A549 (cell line): ENCODE measurements around the gene MUC15. TPM values are rescaled to one million over a fixed set of nuclear protein-coding genes. Genes with fewer than 3 reads are reported as not detected.

Source experiments
- ATAC-seq, 2 experiments: fragments of 200-7000 bp in 1 of 2; fragments of >200 bp in 1 of 2; cut with Nextera tagmentation in 1 of 2; cut with Tn5 transposase in 1 of 2; 3 replicates each; pipeline versions ENCODE4 v1.8.0 to v1.9.1; 2018 to 2020; ENCODE audit warnings: mild to moderate bottlenecking in 1 of 2, moderate library complexity in 1 of 2
- CTCF ChIA-PET: fragments of 300-600 bp; sonication (Branson Sonifier 250); formaldehyde crosslinking; extraction: SDS; loops from one replicate; lab custom pipeline; 2021; ENCODE audit warnings: antibody characterized with exemption, inconsistent platforms; lab: Yijun Ruan, JAX
- POLR2A ChIA-PET: fragments of 350-600 bp; formaldehyde crosslinking; extraction: SDS; loops from one replicate; lab custom pipeline; 2021; ENCODE audit warnings: antibody characterized with exemption, inconsistent platforms; lab: Yijun Ruan, JAX
- DNase-seq, 2 experiments: peaks; one replicate each; pipeline versions ENCODE4 v3.0.0 to v3.0.0-alpha.2; 2011 to 2016; ENCODE audit warnings: low read depth in 1 of 2, low spot score in 1 of 2
- FAIRE-seq: peaks from 2 replicates; lab custom pipeline; 2011; peaks lifted over from hg19 to GRCh38; lab: Jason Lieb, UNC
- H3K27ac ChIP-seq, 2 experiments: fragments of >200 bp; sonication (Bioruptor Twin); formaldehyde crosslinking; 3 replicates each; pipeline ENCODE4 v1.5.1; 2016 to 2017
- H3K4me1 ChIP-seq: fragments of >200 bp; sonication (Bioruptor Twin); formaldehyde crosslinking; 3 replicates; pipeline ENCODE4 v1.6.1; 2016
- H3K4me2 ChIP-seq: fragments of >200 bp; sonication (Bioruptor Twin); formaldehyde crosslinking; 3 replicates; pipeline ENCODE4 v1.6.1; 2016
- H3K4me3 ChIP-seq: fragments of >200 bp; sonication (Bioruptor Twin); formaldehyde crosslinking; 3 replicates; pipeline ENCODE4 v1.5.1; 2016
- H3K9me3 ChIP-seq: fragments of >200 bp; sonication (Bioruptor Twin); formaldehyde crosslinking; 3 replicates; pipeline ENCODE4 v1.6.1; 2016
- BCL3 ChIP-seq: fragments of >200 bp; sonication (Bioruptor Twin); formaldehyde crosslinking; IDR thresholded peaks from 3 replicates; pipeline ENCODE4 v1.6.1; 2016
- CBX8 ChIP-seq: fragments of 200-600 bp; sonication (generic); IDR thresholded peaks from 2 replicates; pipeline ENCODE4 v1.6.1; 2016
- CEBPB ChIP-seq, 2 experiments: fragments of >200 bp in 1 of 2; sonication (Bioruptor Twin) in 1 of 2; formaldehyde crosslinking in 1 of 2; IDR thresholded peaks; 2 replicates each; pipeline ENCODE4 v1.6.1; 2012 to 2016
- EHF ChIP-seq: fragments of 250-450 bp; sonication (Bioruptor Pico); IDR thresholded peaks from 2 replicates; pipeline ENCODE4 v1.5.0; 2020; ENCODE audit warnings: mild to moderate bottlenecking
- FOSL2 ChIP-seq, 2 experiments: fragments of 450-650 bp in 1 of 2; fragments of >200 bp in 1 of 2; sonication (Bioruptor Twin) in 1 of 2; formaldehyde crosslinking; IDR thresholded peaks; 2 replicates each; pipeline versions ENCODE4 v1.5.0 to v1.6.1; 2016 to 2020; ENCODE audit warnings: mild to moderate bottlenecking in 1 of 2, moderate library complexity in 1 of 2
- HOXB13 ChIP-seq: fragments of 250-450 bp; sonication (Bioruptor Pico); IDR thresholded peaks from 2 replicates; pipeline ENCODE4 v1.5.0; 2020; ENCODE audit warnings: low read depth, mild to moderate bottlenecking, moderate library complexity
- HOXB5 ChIP-seq: fragments of 250-450 bp; sonication (Bioruptor Pico); IDR thresholded peaks from 2 replicates; pipeline ENCODE4 v1.5.0; 2020; ENCODE audit warnings: mild to moderate bottlenecking, moderate library complexity
- JUNB ChIP-seq: fragments of >200 bp; sonication (Bioruptor Twin); formaldehyde crosslinking; IDR thresholded peaks from 2 replicates; pipeline ENCODE4 v1.6.1; 2016
- KDM5A ChIP-seq: fragments of 200-600 bp; sonication (generic); IDR thresholded peaks from 2 replicates; pipeline ENCODE4 v1.6.1; 2016; ENCODE audit warnings: antibody characterized with exemption, mild to moderate bottlenecking
- MAFK ChIP-seq: fragments of 450-650 bp; IDR thresholded peaks from 2 replicates; pipeline ENCODE4 v1.6.1; 2014; ENCODE audit not compliant: partially characterized antibody
- MAX ChIP-seq: IDR thresholded peaks from 2 replicates; pipeline ENCODE4 v1.6.1; 2012
- PHF8 ChIP-seq: fragments of 200-600 bp; sonication (generic); IDR thresholded peaks from 2 replicates; pipeline ENCODE4 v1.6.1; 2016; ENCODE audit warnings: low read depth, mild to moderate bottlenecking, antibody characterized with exemption, moderate library complexity, borderline replicate concordance
- REST ChIP-seq: fragments of 200-600 bp; sonication (generic); IDR thresholded peaks from 2 replicates; pipeline ENCODE4 v1.6.1; 2016; ENCODE audit warnings: antibody characterized with exemption, mild to moderate bottlenecking, moderate library complexity
- RFX5 ChIP-seq: fragments of 450-650 bp; IDR thresholded peaks from 2 replicates; pipeline ENCODE4 v1.7.1; 2014; ENCODE audit warnings: antibody characterized with exemption, mild to moderate bottlenecking, moderate library complexity
- SREBF2 ChIP-seq: fragments of 450-650 bp; IDR thresholded peaks from 2 replicates; pipeline ENCODE4 v1.6.1; 2014; ENCODE audit warnings: mild to moderate bottlenecking, moderate library complexity
- USF2 ChIP-seq: fragments of 450-650 bp; IDR thresholded peaks from 2 replicates; pipeline ENCODE4 v1.6.1; 2014; ENCODE audit warnings: antibody characterized with exemption
- WGBS: methylation state at CpG from one replicate; pipeline ENCODE4 v1.1.6; 2017; ENCODE audit errors: missing lambda C conversion rate; 5-methylcytosine and 5-hydroxymethylcytosine counted together
- polyA plus RNA-seq, 4 experiments: library from polyadenylated mRNA; depleted of rRNA in 3 of 4; stranded (reverse); fragments of >200 nt; fragmentation: RNase III in 1 of 4; extraction: RNeasy Plus Mini Kit Qiagen cat#74134 plus additional on column Dnase treatment in 1 of 4; gene quantifications; 2 replicates in 3 of 4; 3 replicates in 1 of 4; pipeline ENCODE4 v1.2.3, GENCODE V29; 2011 to 2017

MUC15 gene
- polyA plus RNA-seq, 2 of the 4 experiments (the other 2 are of a cell fraction) = not detected

- WGBS = 12% methylated on average over 2 of the region's 2 CpGs
- FAIRE-seq (no peak), ATAC-seq (no peak), DNase-seq (no peak)
- Histone ChIP-seq H3K4me2 (no peak overlapping the region), H3K4me1 (no peaks in the 10 kb centered on the region), H3K4me3 (no peak overlapping the region), H3K9me3 (no peaks in the 10 kb centered on the region), H3K27ac (no peak overlapping the region)
- TF ChIP-seq USF2 (no peak), JUNB (no peak), HOXB13 (CRISPR knock-in tag) (no peak), PHF8 (no peak), FOSL2 (IDR thresholded peaks at IDR 0.05) (no peak), FOSL2 (CRISPR knock-in tag; IDR thresholded peaks at IDR 0.05) (no peak), MAFK (peak; percentile 17)
- ChIA-PET POLR2A (no interaction called here), CTCF (no interaction called here)
Observed at GRCh38 chr11:26512196-26512595, 59.9 kb downstream of the MUC15 start.

GRCh38 chr11:26510756-26511155 is 61.3 kb downstream of the MUC15 start:
- no peak for FAIRE-seq
- CTCF ChIA-PET = no interaction called here

More at GRCh38 chr11:26510756-26511155, 61.3 kb downstream of the MUC15 start:
- WGBS = 9% methylated on average over 2 of the region's 2 CpGs
- H3K9me3 ChIP-seq = no peaks in the 10 kb centered on the region
- TF ChIP-seq CEBPB (IDR thresholded peaks at IDR 0.05) = no peak
- no peak for TF ChIP-seq EHF (CRISPR knock-in tag)
- TF ChIP-seq RFX5 = no peak
- TF ChIP-seq REST = no peak
- TF ChIP-seq KDM5A = no peak
- TF ChIP-seq SREBF2 = no peak
- no peak for TF ChIP-seq MAX
- TF ChIP-seq CBX8 = no peak
- no peak for TF ChIP-seq HOXB5 (CRISPR knock-in tag)
- TF ChIP-seq BCL3 = no peak
- TF ChIP-seq, all 56 proteins: peak for 0
- no peaks in the 10 kb centered on the region for H3K4me1 ChIP-seq
- no peak overlapping the region for H3K27ac ChIP-seq
- H3K4me3 ChIP-seq = no peak overlapping the region
- POLR2A ChIA-PET = no interaction called here
- DNase-seq = no peak
- H3K4me2 ChIP-seq = no peak overlapping the region
- ATAC-seq = no peak
